HG03280 (cell line): ENCODE data around the gene DSTN.
"Not testable (repeated sequence)": the region's sequence is repeated elsewhere in the genome, so short reads cannot be mapped to it uniquely, and the experiment has no call there.

Experiments
- ATAC-seq: cut with Tn5 transposase; IDR thresholded peaks from one replicate; pipeline ENCODE4 v1.9.1; 2021; ENCODE audit warnings: mild to moderate bottlenecking, moderate library complexity; ENCODE audit not compliant: unreplicated experiment

Gene DSTN

DNA sequence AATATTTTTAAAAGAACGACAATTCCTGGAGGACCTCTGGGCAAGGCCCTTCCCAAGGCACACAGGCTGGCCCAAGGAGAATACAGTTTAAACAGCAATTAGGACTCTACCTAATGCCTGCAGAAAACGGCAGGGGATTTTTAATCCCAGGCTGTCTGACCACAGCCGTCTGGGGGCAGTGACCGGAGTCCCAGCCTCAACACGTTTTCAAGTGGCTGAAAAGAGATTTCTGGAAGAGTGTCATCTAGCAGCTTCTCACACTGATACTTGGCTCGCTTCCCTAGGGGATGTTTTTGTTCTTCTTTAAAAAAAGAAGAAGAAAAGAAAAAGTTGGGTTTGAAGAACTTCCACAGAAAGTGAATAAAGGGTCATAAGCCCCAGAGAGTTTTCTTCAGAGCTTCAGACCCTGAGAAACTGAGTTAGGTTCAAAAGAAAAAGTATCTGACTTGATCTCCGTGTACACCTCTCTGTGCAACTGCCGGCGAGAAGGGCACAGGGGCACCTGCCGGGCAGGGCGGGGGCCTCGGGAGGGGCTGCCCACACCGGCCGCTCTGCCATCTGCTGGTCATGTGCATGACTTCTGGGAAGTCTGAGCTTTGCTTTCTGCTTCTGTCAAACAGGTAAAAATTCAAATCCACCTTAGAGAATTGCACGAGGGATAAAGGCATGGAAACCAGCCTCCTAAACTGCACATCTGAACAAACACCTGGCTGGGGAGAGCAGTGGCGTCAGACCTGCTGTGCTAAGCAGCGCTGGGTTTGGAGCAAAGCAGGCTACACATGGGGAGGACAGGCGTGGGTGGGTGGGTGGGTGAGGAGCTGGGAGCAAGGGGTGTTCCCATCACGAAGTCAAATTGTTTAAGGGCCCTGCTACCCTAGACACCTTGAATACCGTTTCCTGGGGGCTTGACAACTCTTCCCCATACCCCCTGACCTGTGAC lies 79.2 kb downstream of the DSTN start:
- no peak for ATAC-seq

DNA sequence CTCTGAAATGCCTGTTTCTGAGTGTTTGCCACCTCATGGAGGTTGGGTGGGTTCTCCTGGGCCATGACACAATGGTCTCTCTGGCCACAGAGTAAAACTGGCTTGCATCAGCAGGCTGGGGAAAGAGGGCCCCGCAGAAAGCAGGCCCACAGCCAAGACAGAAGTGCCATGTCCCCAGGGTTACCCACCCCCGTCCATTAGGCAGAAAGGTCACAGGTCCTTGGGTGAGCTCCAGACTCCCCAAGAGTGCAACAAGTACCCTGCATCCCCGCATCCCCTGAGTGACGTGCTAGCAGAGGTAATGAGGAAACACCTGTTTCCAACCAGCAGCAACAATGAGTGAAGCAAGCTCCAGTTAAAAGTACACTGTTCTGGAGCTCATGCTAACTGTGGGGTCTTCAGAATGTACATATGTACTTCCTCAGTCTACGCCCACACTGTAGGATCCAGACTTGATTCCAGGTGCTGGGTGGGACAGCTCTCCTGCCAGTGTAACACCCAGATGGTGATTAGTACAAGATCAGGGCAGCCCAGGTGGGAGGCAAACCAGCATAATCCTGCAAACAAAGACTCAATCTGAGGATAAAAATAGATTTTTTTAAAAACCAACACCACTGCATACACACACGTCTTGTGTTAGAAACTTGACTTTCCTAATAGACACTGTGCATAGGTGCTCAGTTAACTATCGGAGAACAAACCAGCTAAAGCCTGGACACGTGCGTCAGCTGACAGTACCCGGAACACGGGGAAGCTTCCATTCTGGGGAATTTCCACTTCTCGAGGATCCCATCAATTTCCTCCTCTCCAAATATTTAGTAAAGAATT lies 80.6 kb downstream of the DSTN start:
- no peak for ATAC-seq

DNA sequence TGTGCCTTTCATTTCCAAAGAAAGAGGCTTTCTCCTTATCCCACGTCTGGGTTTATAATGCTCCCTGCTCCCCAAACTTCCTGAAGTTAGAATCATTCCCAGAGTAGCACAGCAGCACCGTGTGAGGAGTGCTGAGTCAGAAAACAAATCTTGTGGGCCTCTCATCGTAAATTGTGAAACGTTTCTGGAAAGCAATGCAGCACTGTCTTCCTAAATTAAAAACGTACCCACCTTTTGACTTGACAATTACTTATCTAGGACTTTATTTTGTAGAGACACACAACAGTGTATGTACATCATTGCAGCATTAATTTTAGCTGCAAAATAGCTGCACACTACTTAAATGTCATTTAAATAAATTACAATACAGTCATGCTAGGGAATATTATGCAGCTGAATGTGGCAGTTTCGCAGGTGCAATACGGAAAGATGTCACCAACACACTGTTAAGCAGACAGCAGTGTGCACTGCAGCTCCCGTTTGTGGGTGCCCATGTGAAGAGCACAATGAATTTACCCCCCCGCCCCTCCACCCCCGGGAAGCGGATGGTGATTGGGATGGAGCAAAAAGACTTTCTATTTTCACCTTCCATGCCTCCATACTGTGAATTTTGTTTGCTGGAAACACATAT lies 81.4 kb downstream of the DSTN start:
- no peak for ATAC-seq

DNA sequence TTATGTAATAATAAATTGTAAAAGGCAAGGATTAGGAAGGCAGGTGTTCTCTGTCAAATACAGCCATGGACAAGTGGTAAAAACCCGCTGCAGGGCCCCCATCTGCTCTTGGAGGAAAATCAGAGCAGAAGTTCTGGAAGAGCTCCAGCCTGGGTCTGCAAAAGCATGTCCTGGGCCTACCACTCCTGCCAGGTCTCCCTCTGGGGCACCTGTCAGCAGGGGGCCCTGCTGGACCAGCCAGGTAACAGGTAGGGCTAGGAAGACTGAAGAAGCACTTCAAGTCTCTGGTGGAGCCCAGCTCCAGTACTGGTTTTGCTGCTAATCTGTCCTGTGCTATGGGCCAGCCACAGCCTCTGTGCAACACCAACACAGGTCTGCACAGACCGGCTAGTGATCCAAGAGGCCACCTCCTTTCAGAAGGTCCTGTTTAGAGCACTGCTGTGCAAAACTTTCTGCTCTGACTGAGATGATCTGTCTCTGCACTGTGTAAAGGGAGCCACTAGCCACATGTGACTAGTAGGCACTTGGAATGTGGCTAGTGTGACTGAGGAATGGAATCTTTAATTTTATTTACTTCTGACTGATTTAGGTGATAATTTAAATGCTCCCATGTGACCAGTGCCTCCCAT lies 82.0 kb downstream of the DSTN start:
- no peak for ATAC-seq

DNA sequence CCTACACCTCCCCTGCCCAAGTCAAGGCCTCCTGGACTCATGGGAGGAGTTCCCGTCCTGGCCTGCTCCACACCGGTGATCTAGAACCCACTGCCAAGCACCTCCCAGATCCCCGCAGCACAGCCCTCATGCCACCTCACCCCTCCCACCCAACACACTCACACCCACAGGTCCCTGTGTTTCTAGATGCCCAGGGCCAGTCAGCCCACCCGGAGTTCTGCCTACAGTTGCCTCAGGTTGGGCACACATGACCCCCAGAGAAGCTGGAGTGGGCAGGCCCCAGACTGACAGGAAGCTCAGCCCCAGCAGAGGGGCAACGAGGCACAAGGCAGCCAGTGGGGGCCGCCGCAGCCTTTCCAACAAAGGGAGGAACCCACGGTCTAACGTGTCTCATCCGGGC lies 82.5 kb downstream of the DSTN start:
- ATAC-seq, result no peak

DNA sequence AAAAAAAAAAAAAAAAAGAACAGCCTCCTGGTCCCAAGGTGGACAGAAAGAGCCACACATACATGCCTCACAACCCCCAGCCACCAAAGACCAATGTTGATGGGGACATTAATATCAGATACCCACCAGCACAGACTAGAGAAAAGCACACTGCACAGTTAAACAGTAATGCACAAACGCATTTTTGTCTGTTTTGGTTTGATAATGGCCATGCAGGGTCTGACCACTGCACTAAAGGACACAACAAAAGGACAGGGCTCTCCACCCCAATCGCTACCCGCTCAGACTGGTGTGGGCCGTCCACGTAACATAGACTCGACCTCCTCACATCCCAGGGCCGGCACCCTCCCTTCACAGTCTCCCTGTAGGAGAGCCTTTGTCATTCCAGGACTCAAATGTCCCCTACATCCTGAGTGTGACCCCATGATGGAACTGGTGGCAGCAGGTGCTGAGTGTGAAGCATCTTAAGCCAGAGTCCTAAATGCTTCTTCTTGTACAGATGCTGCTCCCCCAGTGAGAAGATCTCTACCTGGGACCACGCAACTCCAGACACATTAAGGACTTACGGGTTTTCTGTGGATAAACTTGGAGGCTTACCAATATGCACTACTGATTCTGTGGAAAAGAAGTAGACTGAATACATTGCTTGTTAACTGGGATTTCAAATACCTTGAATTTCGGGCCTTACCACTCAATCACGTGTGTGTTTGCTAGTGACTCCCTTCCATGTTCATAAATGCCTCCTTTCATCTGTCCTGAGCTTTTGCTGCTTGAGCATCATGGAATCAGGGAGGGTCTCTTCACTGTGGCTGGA lies 84.2 kb downstream of the DSTN start:
- no peak for ATAC-seq

DNA sequence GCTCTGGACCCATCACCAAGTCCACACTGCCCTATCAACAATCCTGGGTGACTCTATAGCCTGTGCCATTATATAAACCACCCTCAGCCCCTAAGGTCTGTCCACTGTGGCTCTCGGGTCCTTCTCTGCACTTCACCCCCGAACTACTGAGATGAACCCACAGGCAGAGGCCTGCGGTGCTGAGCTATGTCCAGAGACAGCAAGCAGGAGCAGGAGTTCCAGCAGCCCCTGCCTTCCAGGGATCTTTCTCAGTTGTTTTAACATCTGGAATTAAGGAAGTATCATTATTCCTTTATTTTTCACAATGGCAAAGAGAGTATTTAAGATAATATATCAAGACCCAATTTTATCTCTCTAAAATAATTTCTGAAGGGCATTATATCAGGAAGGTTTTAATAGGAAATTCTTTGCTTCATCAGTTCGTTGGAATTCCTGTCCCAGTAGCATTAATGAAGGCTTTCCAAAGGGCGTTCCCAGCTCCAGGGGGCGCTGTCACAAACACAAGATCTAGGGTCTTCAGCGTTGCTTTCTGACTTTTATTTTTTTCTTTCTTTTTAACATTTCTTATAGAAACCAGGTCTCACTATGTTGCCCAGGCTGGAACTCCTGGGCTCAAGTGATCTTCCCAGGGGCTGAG lies 84.9 kb downstream of the DSTN start:
- ATAC-seq, result no peak

DNA sequence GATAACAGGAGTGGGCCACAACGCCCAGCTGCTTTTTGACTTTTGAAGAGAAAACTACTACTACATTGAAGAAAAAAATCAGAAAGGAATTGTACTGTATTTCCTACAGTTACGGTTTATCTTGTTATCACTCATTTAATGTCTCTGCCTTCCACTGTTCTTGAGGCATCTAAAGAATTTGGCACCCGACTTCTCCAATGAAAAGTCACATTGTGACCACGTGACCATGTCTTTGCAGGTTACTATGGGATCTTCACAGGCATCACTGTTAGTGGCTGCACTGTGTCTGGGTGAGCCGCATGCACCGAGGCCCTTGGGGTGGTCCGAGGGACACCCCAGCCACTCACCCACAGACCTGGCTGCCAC lies 85.4 kb downstream of the DSTN start:
- ATAC-seq, result no peak

DNA sequence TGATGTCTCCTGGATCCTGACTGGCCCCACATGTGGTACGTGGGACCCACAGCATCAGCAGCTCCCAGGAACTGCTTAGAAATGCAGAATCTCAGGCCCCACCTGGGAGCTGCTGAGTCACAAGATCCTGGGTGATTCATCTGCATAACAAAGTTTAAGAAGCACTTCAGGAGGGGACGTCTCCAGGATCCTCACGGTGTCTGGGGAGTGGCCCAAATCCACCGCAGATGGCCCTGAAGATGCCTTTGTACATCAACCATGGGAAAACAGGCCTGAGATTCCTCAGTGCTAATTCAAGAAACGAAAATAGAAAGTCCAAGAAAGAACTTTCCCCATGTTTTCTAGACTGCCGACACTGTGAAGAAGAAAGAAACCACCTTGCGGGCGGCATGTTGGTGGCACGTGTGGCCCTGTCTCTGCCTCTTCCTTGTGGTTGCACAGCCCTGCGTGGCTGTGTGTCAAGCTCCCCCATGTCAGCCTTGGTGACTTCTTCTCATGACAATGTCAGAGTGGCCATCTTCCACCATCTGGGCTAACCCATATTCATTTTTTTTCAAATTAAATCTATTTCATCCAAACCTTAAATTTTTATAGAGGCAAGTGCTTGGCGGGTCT lies 86.1 kb downstream of the DSTN start:
- no peak for ATAC-seq

DNA sequence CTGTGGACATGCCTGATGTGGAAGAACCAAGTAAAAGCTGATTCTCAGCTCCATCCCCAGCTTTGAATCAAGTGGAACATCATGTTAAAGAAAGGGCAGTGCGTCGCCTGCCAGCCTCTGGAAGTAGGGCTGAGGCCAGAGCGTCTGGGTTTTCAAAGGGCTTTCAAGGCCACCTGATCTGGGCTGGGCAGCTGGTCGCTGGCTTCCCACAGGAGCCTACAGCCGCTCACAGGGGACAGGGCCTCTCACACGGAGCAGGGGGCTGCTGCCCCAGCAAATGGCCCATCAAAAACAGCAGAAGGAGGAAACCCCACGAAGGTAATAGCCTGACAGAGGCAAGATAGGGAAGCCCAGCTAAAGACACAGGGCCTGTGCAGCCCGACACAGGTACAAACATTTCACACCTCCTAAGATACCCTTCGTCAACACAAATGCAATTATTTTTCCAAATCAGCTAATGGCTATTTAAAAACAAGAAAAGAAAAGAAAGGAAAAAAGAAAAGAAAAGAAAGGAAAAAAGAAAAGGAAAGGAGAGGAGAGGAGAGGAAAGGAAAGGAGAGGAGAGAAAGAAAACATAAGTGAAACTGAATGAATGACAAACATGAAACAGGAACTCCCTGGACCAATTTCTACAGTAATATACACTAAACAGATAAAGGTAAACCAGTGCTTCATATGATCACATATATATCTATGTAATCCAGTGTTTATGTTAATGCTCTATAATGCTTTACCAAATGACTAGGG lies 87.4 kb downstream of the DSTN start:
- ATAC-seq, result no peak

DNA sequence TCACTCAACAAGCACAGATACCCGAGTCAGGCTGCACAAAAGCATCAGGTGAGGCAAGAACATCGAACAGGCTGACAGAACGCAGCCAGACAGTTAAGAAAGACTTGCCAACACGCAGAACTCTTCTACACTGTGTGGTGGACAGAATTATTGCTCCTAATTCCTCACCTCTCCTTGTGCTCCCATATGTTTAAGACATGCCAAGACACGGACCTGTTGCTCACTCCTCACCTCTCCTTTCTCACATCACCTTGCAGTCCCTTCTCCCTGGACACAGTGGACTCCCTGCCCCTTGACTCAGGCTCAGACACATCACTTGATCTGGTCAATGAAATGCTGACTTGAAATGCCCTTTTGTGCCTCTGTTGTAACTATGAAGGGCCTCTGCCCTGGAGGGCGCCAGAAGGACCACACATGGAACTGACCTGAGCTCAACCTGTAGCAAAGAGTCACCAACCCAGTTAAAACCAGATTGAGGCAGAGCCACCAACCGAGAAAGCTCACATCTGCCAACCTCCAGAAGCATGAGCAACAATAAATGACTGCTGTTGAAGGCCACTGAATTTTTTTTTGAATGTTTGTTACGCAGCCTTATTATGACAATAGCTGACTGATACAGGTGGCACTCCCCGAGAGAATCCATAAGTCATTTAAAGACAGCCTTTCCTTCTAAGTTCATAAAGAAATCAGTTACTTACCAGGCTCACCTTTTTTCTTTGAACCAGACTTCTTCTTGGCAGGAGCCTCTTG lies 88.2 kb downstream of the DSTN start:
- ATAC-seq, result no peak

DNA sequence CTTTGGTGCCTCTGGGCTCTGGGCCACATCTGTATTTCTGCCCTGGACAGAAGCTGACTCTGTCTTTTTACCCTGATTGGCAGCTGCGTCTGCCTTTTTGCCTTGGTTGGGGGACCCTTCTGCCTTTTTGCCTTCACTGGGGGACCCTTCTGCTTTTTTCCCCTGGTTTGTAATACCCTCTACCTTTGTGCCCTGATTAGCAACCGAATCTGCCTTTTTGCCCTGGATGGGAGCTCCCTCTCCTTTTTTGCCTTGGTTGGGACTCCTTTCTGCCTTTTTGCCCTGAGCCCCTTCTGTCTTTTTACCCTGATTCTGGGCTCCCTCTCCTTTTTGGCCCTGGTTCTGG lies 88.7 kb downstream of the DSTN start:
- ATAC-seq, result no peak

DNA sequence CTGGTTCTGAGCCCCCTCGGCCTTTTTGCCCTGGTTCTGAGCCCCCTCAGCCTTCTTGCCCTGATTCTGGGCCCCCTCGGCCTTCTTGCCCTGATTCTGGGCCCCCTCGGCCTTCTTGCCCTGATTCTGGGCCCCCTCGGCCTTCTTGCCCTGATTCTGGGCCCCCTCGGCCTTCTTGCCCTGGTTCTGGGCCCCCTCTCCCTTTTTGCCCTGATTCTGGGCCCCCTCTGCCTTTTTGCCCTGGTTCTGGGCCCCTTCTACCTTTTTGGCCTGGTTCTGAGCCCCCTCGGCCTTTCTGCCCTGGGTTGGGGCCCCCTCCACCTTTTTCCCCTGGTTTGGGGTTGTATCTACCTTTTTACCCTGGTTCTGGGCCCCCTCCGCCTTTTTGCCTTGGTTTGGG lies 89.5 kb downstream of the DSTN start:
- not testable (repeated sequence) for ATAC-seq
